IMR-90 (cell line): Measurements from ENCODE around the gene RBPJ. TPM values are rescaled to one million over a fixed set of nuclear protein-coding genes. Genes with fewer than 3 reads are reported as not detected.
A peak's percentile ranks its signal among the peaks of the same experiment; 100 is the strongest.

ENCODE experiments used
- ATAC-seq: fragments of 200-7000 bp; cut with Tn5 transposase; 2 replicates; pipeline ENCODE4 v1.9.1; 2020; ENCODE audit warnings: low read depth, mild to moderate bottlenecking, moderate library complexity
- BruUV-seq: library from RNA; stranded (reverse); fragments of 400-500 nt; replicated peaks from 2 replicates; lab custom pipeline; 2021; lab: Mats Ljungman, UMichigan
- CTCF ChIA-PET: fragments of 300-600 bp; formaldehyde crosslinking; extraction: SDS; loops from one replicate; lab custom pipeline; 2021; ENCODE audit warnings: antibody characterized with exemption; lab: Yijun Ruan, JAX
- POLR2A ChIA-PET: fragments of 300-600 bp; sonication (Branson Sonifier 250); formaldehyde crosslinking; loops from one replicate; lab custom pipeline; 2022; ENCODE audit warnings: antibody characterized with exemption; ENCODE audit not compliant: unreplicated experiment; lab: Charles Lee
- DNase-seq: peaks from one replicate; pipeline ENCODE4 v3.0.0; 2013
- H2AFZ ChIP-seq: replicated peaks from 2 replicates; pipeline ENCODE3; 2013; ENCODE audit warnings: low read length, mild to moderate bottlenecking; ENCODE audit not compliant: poor library complexity
- H2AK5ac ChIP-seq: 2 replicates; pipeline ENCODE4 v1.6.1; 2013; ENCODE audit warnings: low read depth, low read length, inconsistent platforms
- H2AK9ac ChIP-seq: replicated peaks from 2 replicates; pipeline ENCODE3; 2013; ENCODE audit warnings: mild to moderate bottlenecking, low read depth, low read length, moderate library complexity; ENCODE audit not compliant: poor library complexity
- H2BK120ac ChIP-seq: 2 replicates; pipeline ENCODE4 v1.6.1; 2013; ENCODE audit warnings: low read depth, low read length, inconsistent platforms
- H2BK15ac ChIP-seq: 3 replicates; pipeline ENCODE4 v1.6.1; 2013; ENCODE audit warnings: low read depth, low read length, inconsistent platforms
- H2BK20ac ChIP-seq: 2 replicates; pipeline ENCODE4 v1.6.1; 2013; ENCODE audit warnings: low read depth, mild to moderate bottlenecking, inconsistent platforms, low read length, moderate library complexity
- H2BK5ac ChIP-seq: 2 replicates; pipeline ENCODE4 v1.6.1; 2013; ENCODE audit warnings: mild to moderate bottlenecking, low read depth, low read length, inconsistent platforms; ENCODE audit not compliant: poor library complexity, severe bottlenecking
- H3K14ac ChIP-seq: replicated peaks from 2 replicates; pipeline ENCODE4 v1.6.1; 2013; ENCODE audit warnings: low read depth, low read length, inconsistent platforms
- H3K18ac ChIP-seq: 2 replicates; pipeline ENCODE4 v1.6.1; 2013; ENCODE audit warnings: low read depth, low read length, control low read depth
- H3K23ac ChIP-seq: 2 replicates; pipeline ENCODE4 v1.6.1; 2013; ENCODE audit warnings: low read depth, low read length, inconsistent platforms
- H3K27ac ChIP-seq: 2 replicates; pipeline ENCODE4 v1.5.1; 2013; ENCODE audit warnings: mild to moderate bottlenecking, control low read depth, low read length; ENCODE audit not compliant: insufficient read depth
- H3K27me3 ChIP-seq: 2 replicates; pipeline ENCODE4 v1.6.1; 2013; ENCODE audit warnings: low read length; ENCODE audit not compliant: control insufficient read depth, insufficient read depth
- H3K36me3 ChIP-seq: 2 replicates; pipeline ENCODE4 v1.6.1; 2013; ENCODE audit warnings: low read length, mixed read lengths; ENCODE audit not compliant: control insufficient read depth, insufficient read depth
- H3K4ac ChIP-seq: 2 replicates; pipeline ENCODE4 v1.6.1; 2013; ENCODE audit warnings: low read depth, low read length, inconsistent platforms
- H3K4me1 ChIP-seq: 2 replicates; pipeline ENCODE4 v1.6.1; 2013; ENCODE audit warnings: low read length, mixed read lengths; ENCODE audit not compliant: control insufficient read depth, insufficient read depth
- H3K4me2 ChIP-seq: 2 replicates; pipeline ENCODE4 v1.6.1; 2013; ENCODE audit warnings: low read depth, mild to moderate bottlenecking, control low read depth, low read length, moderate library complexity
- H3K4me3 ChIP-seq: 2 replicates; pipeline ENCODE4 v1.5.1; 2013; ENCODE audit warnings: low read depth, mild to moderate bottlenecking, control low read depth, low read length, moderate library complexity; ENCODE audit not compliant: insufficient read depth
- H3K56ac ChIP-seq: 2 replicates; pipeline ENCODE4 v1.6.1; 2013; ENCODE audit warnings: low read length, inconsistent platforms; ENCODE audit not compliant: insufficient read depth; ENCODE audit errors: extremely low read depth
- H3K79me1 ChIP-seq, 2 experiments: 2 replicates each; pipeline ENCODE4 v1.6.1; 2013; ENCODE audit warnings: low read length in 2 of 2, inconsistent platforms in 1 of 2, low read depth in 1 of 2
- H3K9ac ChIP-seq: 2 replicates; pipeline ENCODE4 v1.6.1; 2013; ENCODE audit warnings: low read depth, low read length, control low read depth
- H3K9me1 ChIP-seq: 2 replicates; pipeline ENCODE4 v1.6.1; 2013; ENCODE audit warnings: low read length, inconsistent platforms; ENCODE audit not compliant: insufficient read depth
- H3K9me3 ChIP-seq: 2 replicates; pipeline ENCODE4 v1.6.1; 2013; ENCODE audit warnings: low read length; ENCODE audit not compliant: control insufficient read depth, insufficient read depth
- H4K20me1 ChIP-seq: 2 replicates; pipeline ENCODE4 v1.6.1; 2013; ENCODE audit warnings: low read length, inconsistent platforms; ENCODE audit not compliant: insufficient read depth
- H4K5ac ChIP-seq: 2 replicates; pipeline ENCODE4 v1.6.1; 2013; ENCODE audit warnings: mild to moderate bottlenecking, low read depth, low read length, control low read depth
- H4K8ac ChIP-seq, 2 experiments: 2 replicates each; pipeline ENCODE4 v1.6.1; 2013; ENCODE audit warnings: low read depth in 2 of 2, low read length in 2 of 2, control low read depth in 1 of 2, inconsistent platforms in 1 of 2
- H4K91ac ChIP-seq: 2 replicates; pipeline ENCODE4 v1.6.1; 2013; ENCODE audit warnings: low read depth, low read length, inconsistent platforms; ENCODE audit not compliant: insufficient read depth
- BHLHE40 ChIP-seq: fragments of 150-350 bp; IDR thresholded peaks from 2 replicates; pipeline ENCODE4 v1.6.1; 2016; ENCODE audit warnings: mild to moderate bottlenecking, low read depth, low read length
- CEBPB ChIP-seq: IDR thresholded peaks from 2 replicates; pipeline ENCODE4 v1.6.1; 2012; ENCODE audit warnings: low read depth, low read length, improper control_type of control experiment
- CTCF ChIP-seq: conservative IDR thresholded peaks from 2 replicates; pipeline ENCODE4 v1.5.1; 2012; ENCODE audit warnings: mild to moderate bottlenecking, low read depth, low read length, improper control_type of control experiment
- FOS ChIP-seq: fragments of 150-350 bp; IDR thresholded peaks from 2 replicates; pipeline ENCODE4 v1.6.1; 2016; ENCODE audit warnings: low read depth, low read length
- MAFK ChIP-seq: IDR thresholded peaks from 2 replicates; pipeline ENCODE4 v1.6.1; 2012; ENCODE audit warnings: low read depth, low read length, improper control_type of control experiment
- MAZ ChIP-seq: IDR thresholded peaks from 2 replicates; pipeline ENCODE4 v1.6.1; 2012; ENCODE audit warnings: low read depth, mild to moderate bottlenecking, low read length, improper control_type of control experiment, moderate library complexity, borderline replicate concordance
- MXI1 ChIP-seq: IDR thresholded peaks from 2 replicates; pipeline ENCODE4 v1.6.1; 2012; ENCODE audit warnings: low read depth, mild to moderate bottlenecking, low read length, moderate library complexity, borderline replicate concordance
- NFE2L2 ChIP-seq: fragments of 150-350 bp; IDR thresholded peaks from 2 replicates; pipeline ENCODE4 v1.6.1; 2016; ENCODE audit warnings: low read depth, mild to moderate bottlenecking, low read length
- POLR2A ChIP-seq: IDR thresholded peaks from 2 replicates; pipeline ENCODE4 v1.6.1; 2012; ENCODE audit warnings: mild to moderate bottlenecking, low read depth, low read length
- RAD21 ChIP-seq: IDR thresholded peaks from 2 replicates; pipeline ENCODE4 v1.6.1; 2012; ENCODE audit warnings: low read length, improper control_type of control experiment
- RCOR1 ChIP-seq: IDR thresholded peaks from 2 replicates; pipeline ENCODE4 v1.6.1; 2012; ENCODE audit warnings: mild to moderate bottlenecking, low read length, improper control_type of control experiment; ENCODE audit not compliant: insufficient replicate concordance
- RFX5 ChIP-seq: IDR thresholded peaks from 2 replicates; pipeline ENCODE4 v1.8.0; 2012; ENCODE audit warnings: low read depth, mild to moderate bottlenecking, low read length, moderate library complexity
- SMC3 ChIP-seq: fragments of 150-350 bp; IDR thresholded peaks from 2 replicates; pipeline ENCODE4 v1.6.1; 2016; ENCODE audit warnings: low read depth, mild to moderate bottlenecking, antibody characterized with exemption, low read length, moderate library complexity
- USF2 ChIP-seq: fragments of 150-350 bp; IDR thresholded peaks from 2 replicates; pipeline ENCODE4 v1.6.1; 2017; ENCODE audit warnings: mild to moderate bottlenecking, antibody characterized with exemption, low read length, low read depth
- WGBS, 2 experiments: methylation state at CpG; one replicate each; pipeline versions ENCODE4 v1.1.5 to v1.1.7; 2013; ENCODE audit warnings: missing lambda C conversion rate in 2 of 2; ENCODE audit not compliant: insufficient read length in 1 of 2; ENCODE audit errors: extremely low coverage in 2 of 2; 5-methylcytosine and 5-hydroxymethylcytosine counted together
- dilution Hi-C: fragments of 300-500 bp; cut with HindIII; formaldehyde crosslinking; loops from one replicate; pipeline ENCODE4 v1.14.3; 2018; ENCODE audit warnings: low sequenced_read_pairs; ENCODE audit not compliant: unreplicated experiment
- in situ Hi-C: fragments of 300-500 bp; cut with MboI; formaldehyde crosslinking; loops from 3 replicates; pipeline ENCODE4 v1.14.3; 2019; ENCODE audit warnings: low sequenced_read_pairs, inconsistent platforms, mixed read lengths
- intact Hi-C: fragments of 100-400 bp; cut with micrococcal nuclease; formaldehyde crosslinking; loops from 2 replicates; pipeline ENCODE4 v1.10.0; 2022
- polyA plus RNA-seq, 3 experiments: library from polyadenylated mRNA; depleted of rRNA; stranded (reverse); fragments of >200 nt; gene quantifications; 2 replicates each; pipeline ENCODE4 v1.2.3, GENCODE V29; 2012; ENCODE audit warnings: low replicate concordance in 1 of 3
- total RNA-seq: library from RNA; depleted of rRNA; stranded (reverse); fragments of >200 nt; gene quantifications from 2 replicates; pipeline ENCODE4 v1.2.3, GENCODE V29; 2012

The RBPJ gene
- total and polyA plus RNA-seq, 2 of the 4 experiments (the other 2 are of a cell fraction): 50.3 to 148 TPM

- Histone ChIP-seq H2BK20ac (no peak overlapping the region), H3K23ac (0 out of 2 replicates have a peak overlapping the region, but pooled peaks have one; percentile 8), H3K27ac (no peak overlapping the region), H3K4me2 (no peak overlapping the region), H3K18ac (peak overlapping the region; percentile 18; the same call in 1 of the 2 replicates), H2BK5ac (no peak overlapping the region), H3K79me1 (peaks cover 25 to 52% of the 10 kb centered on the region in 2 experiments), H3K27me3 (no peaks in the 10 kb centered on the region), H4K8ac (no peak overlapping the region; a peak in 1 of 4 replicates), H3K4me1 (peaks cover 12% of the 10 kb centered on the region), H3K9me3 (no peaks in the 10 kb centered on the region), H4K5ac (no peak overlapping the region; the same call in 1 of the 2 replicates), H2AK5ac (no peak overlapping the region), H2BK120ac (no peak overlapping the region), H2BK15ac (0 out of 3 replicates have a peak overlapping the region, but pooled peaks have one; percentile 21), H3K36me3 (peaks cover 27% of the 10 kb centered on the region), H3K4ac (no peak overlapping the region), H2AK9ac (no peak overlapping the region), H3K56ac (no peak overlapping the region), H4K20me1 (peaks cover 10% of the 10 kb centered on the region; the same call in 1 of the 2 replicates), H3K9me1 (peaks cover 8% of the 10 kb centered on the region), H3K14ac (no peak overlapping the region; the same call in 1 of the 2 replicates), H3K9ac (no peak overlapping the region), H2AFZ (no peak overlapping the region), H3K4me3 (no peak overlapping the region), H4K91ac (no peak overlapping the region)
- ATAC-seq (no peak; the same call in 1 of the 2 replicates), DNase-seq (no peak)
- in situ Hi-C loops (no loop called here), intact Hi-C loops (loop anchor here (5.0 to 10.0 kb wide), 3 partner anchors 240 to 488 kb away; no protein-coding TSS in a partner anchor), dilution Hi-C loops (no loop called here)
- ChIA-PET CTCF (interaction anchor here (1.2 kb wide), 1 partner anchor 90 kb away, joined by 3 read pairs; no protein-coding TSS in a partner anchor), POLR2A (no interaction called here)
- no TSS peak for BruUV-seq
- 86% methylated on average over 1 of the region's 7 CpGs; no CpG with 5 or more reads in 1 of the 2 experiments for WGBS, 2 experiments
- TF ChIP-seq POLR2A (no peak), CTCF (no peak), USF2 (no peak), NFE2L2 (no peak), MAFK (no peak), MXI1 (no peak), CEBPB (no peak), RFX5 (no peak), RAD21 (no peak), SMC3 (no peak), BHLHE40 (no peak), MAZ (no peak), FOS (no peak), RCOR1 (no peak)
Observed at GRCh38 chr4:26412381-26413372, 91.9 kb downstream of the RBPJ start.
